DND-41 (cell line): Measurements from ENCODE around the gene CHST12.

ENCODE experiments used
- ATAC-seq: fragments of 200-7000 bp; cut with Tn5 transposase; 3 replicates; pipeline ENCODE4 v1.9.1; 2021; ENCODE audit warnings: low read depth; ENCODE audit not compliant: insufficient read depth
- DNase-seq: peaks from one replicate; pipeline ENCODE4 v3.0.0-alpha.2; 2020
- H2AFZ ChIP-seq: 2 replicates; pipeline ENCODE4 v1.6.0; 2012; ENCODE audit warnings: low read depth, low read length
- H3K27ac ChIP-seq: 2 replicates; pipeline ENCODE4 v1.5.1; 2012; ENCODE audit warnings: low read length, inconsistent platforms
- H3K27me3 ChIP-seq: fragments of 200-600 bp; sonication (generic); 2 replicates; pipeline ENCODE4 v1.6.0; 2012; ENCODE audit warnings: low read length, mild to moderate bottlenecking, inconsistent platforms; ENCODE audit not compliant: insufficient read depth, poor library complexity
- H3K36me3 ChIP-seq: 2 replicates; pipeline ENCODE4 v1.5.1; 2012; ENCODE audit warnings: low read length, inconsistent platforms; ENCODE audit not compliant: insufficient read depth
- H3K4me1 ChIP-seq: 2 replicates; pipeline ENCODE4 v1.5.1; 2012; ENCODE audit warnings: mild to moderate bottlenecking, low read length; ENCODE audit not compliant: insufficient read depth
- H3K4me2 ChIP-seq: 2 replicates; pipeline ENCODE4 v1.6.0; 2012; ENCODE audit warnings: mild to moderate bottlenecking, moderate library complexity, low read length, inconsistent platforms; ENCODE audit not compliant: insufficient read depth
- H3K4me3 ChIP-seq, 2 experiments: fragments of 200-600 bp in 1 of 2; shearing (Covaris generic) in 1 of 2; 2 replicates each; pipeline ENCODE4 v1.5.1; 2012 to 2016; ENCODE audit warnings: inconsistent platforms in 2 of 2, low read length in 2 of 2, mild to moderate bottlenecking in 2 of 2, low read depth in 1 of 2, moderate library complexity in 1 of 2
- H3K79me2 ChIP-seq: 2 replicates; pipeline ENCODE4 v1.6.0; 2012; ENCODE audit warnings: low read length, inconsistent platforms; ENCODE audit not compliant: insufficient read depth
- H3K9ac ChIP-seq: 2 replicates; pipeline ENCODE4 v1.6.0; 2012; ENCODE audit warnings: low read depth, mild to moderate bottlenecking, inconsistent platforms, low read length, moderate library complexity
- H3K9me3 ChIP-seq: 2 replicates; pipeline ENCODE4 v1.5.1; 2012; ENCODE audit warnings: low read length, moderate library complexity, mild to moderate bottlenecking, inconsistent platforms; ENCODE audit not compliant: insufficient read depth, severe bottlenecking
- H4K20me1 ChIP-seq: 2 replicates; pipeline ENCODE4 v1.6.0; 2012; ENCODE audit warnings: low read length; ENCODE audit not compliant: insufficient read depth
- CTCF ChIP-seq: IDR thresholded peaks from 2 replicates; pipeline ENCODE4 v1.5.1; 2012; ENCODE audit warnings: borderline replicate concordance, low read length, moderate library complexity, mild to moderate bottlenecking; ENCODE audit not compliant: poor library complexity, severe bottlenecking; ENCODE audit errors: extremely low read depth
- EZH2 ChIP-seq: IDR thresholded peaks from 3 replicates; pipeline ENCODE4 v1.6.1; 2012; ENCODE audit warnings: borderline replicate concordance, low read depth, mild to moderate bottlenecking, moderate library complexity, low read length, inconsistent platforms; ENCODE audit not compliant: severe bottlenecking

Gene CHST12

GRCh38 chr7:2474224-2474623, 70.8 kb downstream of the CHST12 start:
- Histone ChIP-seq H3K9me3 (no peaks in the 10 kb centered on the region), H4K20me1 (peaks cover 3% of the 10 kb centered on the region), H3K4me3 (no peak overlapping the region), H3K27ac (no peak overlapping the region), H3K4me1 (peaks cover 7% of the 10 kb centered on the region; the same call in 1 of the 2 replicates), H2AFZ (no peak overlapping the region), H3K9ac (no peak overlapping the region), H3K36me3 (no peaks in the 10 kb centered on the region), H3K79me2 (no peaks in the 10 kb centered on the region), H3K4me2 (no peak overlapping the region), H3K27me3 (no peaks in the 10 kb centered on the region)
- ATAC-seq (no peak), DNase-seq (no peak)
- TF ChIP-seq EZH2 (no peak), CTCF (no peak)

GRCh38 chr7:2474813-2475677, 71.6 kb downstream of the CHST12 start:
- no peak overlapping the region for H3K9ac ChIP-seq

DNA sequence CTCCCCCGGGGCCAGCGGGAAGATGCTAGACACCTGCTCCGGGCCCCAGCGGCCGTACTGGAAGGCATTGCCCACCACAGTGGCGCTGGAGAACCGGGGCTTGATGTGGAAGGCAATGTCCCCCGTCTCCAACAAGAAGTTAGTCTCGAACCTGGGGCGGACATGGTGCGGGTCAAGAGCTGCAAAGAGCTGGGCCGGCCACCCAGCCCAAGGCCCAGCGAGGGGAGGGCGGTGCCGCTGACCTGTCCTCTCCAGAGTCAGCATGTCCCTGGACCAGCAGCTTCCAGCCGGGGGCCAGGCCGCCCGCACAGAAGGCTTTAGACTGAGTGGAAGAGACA, 72.2 kb downstream of the CHST12 start:
- Histone ChIP-seq H3K27me3 (no peaks in the 10 kb centered on the region), H3K27ac (no peak overlapping the region), H3K4me3 (no peak overlapping the region), H3K79me2 (no peaks in the 10 kb centered on the region), H3K9ac (no peak overlapping the region), H3K36me3 (no peaks in the 10 kb centered on the region), H3K4me1 (peaks cover 7% of the 10 kb centered on the region; the same call in 1 of the 2 replicates), H4K20me1 (peaks cover 3% of the 10 kb centered on the region), H2AFZ (no peak overlapping the region), H3K9me3 (no peaks in the 10 kb centered on the region), H3K4me2 (no peak overlapping the region)
- no peak for DNase-seq
- TF ChIP-seq CTCF: no peak
- TF ChIP-seq EZH2: no peak
- no peak for ATAC-seq

More at GRCh38 chr7:2474813-2475677, 71.6 kb downstream of the CHST12 start:
- no peak for DNase-seq
- Histone ChIP-seq H3K4me1 (peaks cover 7% of the 10 kb centered on the region; the same call in 1 of the 2 replicates), H3K36me3 (no peaks in the 10 kb centered on the region), H4K20me1 (peaks cover 3% of the 10 kb centered on the region), H3K79me2 (no peaks in the 10 kb centered on the region), H2AFZ (no peak overlapping the region), H3K27me3 (no peaks in the 10 kb centered on the region), H3K27ac (no peak overlapping the region), H3K4me3 (no peak overlapping the region), H3K4me2 (no peak overlapping the region), H3K9me3 (no peaks in the 10 kb centered on the region)
- no peak for TF ChIP-seq CTCF
- TF ChIP-seq EZH2: no peak
- ATAC-seq: no peak
